K562 (cell line): ENCODE results near the gene TMEM135. TPM values are rescaled to one million over a fixed set of nuclear protein-coding genes. Genes with fewer than 3 reads are reported as not detected.

Experiments used
- ADNP ChIP-seq: fragments of 200-800 bp; sonication (Bioruptor generic); IDR thresholded peaks from 2 replicates; pipeline ENCODE4 v1.6.1; 2016; ENCODE audit warnings: missing genetic modification characterization, missing compliant biosample characterization
- CBX8 ChIP-seq: fragments of 200-600 bp; sonication (generic); IDR thresholded peaks from 2 replicates; pipeline ENCODE4 v1.6.1; 2012; ENCODE audit warnings: borderline replicate concordance, mixed run types, low read depth, mild to moderate bottlenecking, moderate library complexity, mixed read lengths, low read length, control low read depth, inconsistent platforms; ENCODE audit not compliant: poor library complexity, severe bottlenecking; ENCODE audit errors: extremely low read depth
- EHMT2 ChIP-seq: fragments of 450-650 bp; IDR thresholded peaks from 2 replicates; pipeline ENCODE4 v1.6.1; 2018; ENCODE audit warnings: antibody characterized with exemption
- JUN ChIP-seq, 2 experiments: sonication (generic) in 1 of 2; formaldehyde crosslinking in 1 of 2; IDR thresholded peaks; 2 replicates each; pipeline versions ENCODE4 v1.6.1 to v1.8.0; 2012 to 2022; ENCODE audit warnings: borderline replicate concordance in 2 of 2, mild to moderate bottlenecking in 2 of 2, improper control_type of control experiment in 1 of 2, low read depth in 1 of 2, low read length in 1 of 2, missing genetic modification reagents in 1 of 2
- NFE2L1 ChIP-seq: fragments of 450-650 bp; IDR thresholded peaks from 2 replicates; pipeline ENCODE4 v1.6.1; 2016; ENCODE audit warnings: missing genetic modification characterization, low read depth, mild to moderate bottlenecking, missing compliant biosample characterization, moderate library complexity, borderline replicate concordance
- RAD51 ChIP-seq: fragments of 450-650 bp; IDR thresholded peaks from 2 replicates; pipeline ENCODE4 v1.7.1; 2016; ENCODE audit warnings: low read depth, mild to moderate bottlenecking, borderline replicate concordance
- SRSF1 ChIP-seq: fragments of 200-400 bp; formaldehyde crosslinking; IDR thresholded peaks from 2 replicates; pipeline ENCODE4 v1.6.1; 2017; ENCODE audit warnings: mild to moderate bottlenecking, low read depth, low read length, moderate library complexity
- ZMIZ1 ChIP-seq, 2 experiments: fragments of 150-350 bp in 1 of 2; IDR thresholded peaks; 2 replicates each; pipeline ENCODE4 v1.6.1; 2012 to 2016; ENCODE audit warnings: low read depth in 2 of 2, low read length in 2 of 2, mild to moderate bottlenecking in 1 of 2, moderate library complexity in 1 of 2
- ZNF609 ChIP-seq: sonication (generic); formaldehyde crosslinking; IDR thresholded peaks from 2 replicates; pipeline ENCODE4 v1.8.1; 2023; ENCODE audit warnings: missing genetic modification reagents, mild to moderate bottlenecking, borderline replicate concordance
- polyA plus RNA-seq, 8 experiments: library from polyadenylated mRNA; depleted of rRNA in 4 of 8; stranded (reverse) in 5 of 8; unstranded in 3 of 8; fragments of >200 nt; fragmentation: Nextera tagmentation in 2 of 8; fragmentation: Illumina TruSeq in 1 of 8; extraction: Ambion mirVana in 2 of 8; extraction: Trizol in 1 of 8; gene quantifications; 2 replicates each; pipeline versions ENCODE4 v1.2.1 to v1.2.3, GENCODE V29; 2011 to 2014; ENCODE audit warnings: inconsistent platforms in 1 of 8, missing spikeins in 1 of 8
- total RNA-seq, 7 experiments: library from RNA; depleted of rRNA in 6 of 7; stranded (reverse); fragments of >200 nt in 6 of 7; fragmentation: Illumina TruSeq in 2 of 7; extraction: Trizol in 2 of 7; gene quantifications; 2 replicates each; pipeline versions ENCODE4 v1.2.1 to v1.2.3, GENCODE V29; 2011 to 2021; ENCODE audit warnings: low replicate concordance in 1 of 7
- TF ChIP-seq, protein P1 (sequence below): sonication (generic); formaldehyde crosslinking; IDR thresholded peaks from 2 replicates; pipeline ENCODE4 v1.8.0; 2022; ENCODE audit warnings: mild to moderate bottlenecking, missing genetic modification reagents
- TF ChIP-seq, protein P2 (sequence below): sonication (generic); formaldehyde crosslinking; IDR thresholded peaks from 2 replicates; pipeline ENCODE4 v1.8.0; 2023; ENCODE audit warnings: mild to moderate bottlenecking, missing genetic modification reagents

The TMEM135 gene
- total and polyA plus RNA-seq, 9 of the 15 experiments (the other 6 are each of a cell fraction or from before 2014, with no cell fraction given), result 17.3 to 53.6 (median 24.9) TPM

DNA sequence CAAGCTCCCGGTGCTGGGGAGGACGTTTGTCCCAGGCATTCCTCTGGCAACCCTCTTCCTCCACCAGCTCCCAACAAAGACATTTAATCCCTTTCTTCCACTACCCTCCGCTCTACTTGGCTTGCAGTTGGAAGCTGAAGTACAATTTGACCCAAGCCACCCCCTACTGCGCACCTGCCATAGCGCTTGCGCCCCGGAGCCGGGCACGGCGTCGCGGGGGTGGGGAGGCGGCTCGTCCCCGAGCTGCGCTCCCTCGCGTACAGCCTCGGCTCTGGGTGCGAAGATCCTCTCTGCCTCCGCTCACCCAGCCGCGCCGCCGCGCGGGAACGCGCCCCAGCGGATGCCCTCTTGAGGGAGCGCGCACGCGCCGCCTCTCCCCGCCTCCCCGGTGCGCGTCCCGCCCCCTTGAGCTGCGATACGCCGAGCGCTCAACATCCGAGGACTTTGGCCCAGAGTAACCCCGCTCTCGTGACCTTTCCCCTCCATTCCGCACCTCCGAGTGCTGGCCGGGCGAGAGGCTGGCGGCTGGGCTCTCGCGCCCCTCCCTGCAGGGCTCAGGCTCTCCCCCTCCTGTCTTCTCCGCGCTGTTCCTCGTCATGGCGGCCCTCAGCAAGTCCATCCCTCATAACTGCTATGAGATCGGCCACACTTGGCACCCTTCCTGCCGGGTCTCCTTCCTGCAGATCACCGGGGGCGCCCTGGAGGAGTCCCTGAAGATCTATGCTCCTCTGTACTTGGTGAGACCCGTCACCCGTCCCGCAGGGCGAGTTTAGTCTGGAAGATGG, at the start of gene TMEM135 (continued):
- TF ChIP-seq ZMIZ1 (IDR thresholded peaks at IDR 0.05; ENCODE audit: low read depth in 2 of 2, low read length in 2 of 2) (no peak), CBX8 (no peak), EHMT2 (no peak), NFE2L1 (no peak), RAD51 (peak; percentile 36; the same call in 1 of the 2 replicates), JUN (IDR thresholded peaks at IDR 0.05; ENCODE audit: borderline replicate concordance, low read depth, low read length) (peak; percentile 10; the same call in 1 of the 2 replicates), JUN (CRISPR knock-in tag; IDR thresholded peaks at IDR 0.05; ENCODE audit: borderline replicate concordance) (no peak), ZNF609 (no peak; the same call in 1 of the 2 replicates), SRSF1 (no peak), ADNP (tag) (no peak)
- TF ChIP-seq, protein P1, sequence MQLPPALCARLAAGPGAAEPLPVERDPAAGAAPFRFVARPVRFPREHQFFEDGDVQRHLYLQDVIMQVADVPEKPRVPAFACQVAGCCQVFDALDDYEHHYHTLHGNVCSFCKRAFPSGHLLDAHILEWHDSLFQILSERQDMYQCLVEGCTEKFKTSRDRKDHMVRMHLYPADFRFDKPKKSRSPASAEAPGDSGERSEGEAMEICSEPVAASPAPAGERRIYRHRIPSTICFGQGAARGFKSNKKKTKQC, result no peak; the same call in 1 of the 2 replicates
- TF ChIP-seq, protein P2, sequence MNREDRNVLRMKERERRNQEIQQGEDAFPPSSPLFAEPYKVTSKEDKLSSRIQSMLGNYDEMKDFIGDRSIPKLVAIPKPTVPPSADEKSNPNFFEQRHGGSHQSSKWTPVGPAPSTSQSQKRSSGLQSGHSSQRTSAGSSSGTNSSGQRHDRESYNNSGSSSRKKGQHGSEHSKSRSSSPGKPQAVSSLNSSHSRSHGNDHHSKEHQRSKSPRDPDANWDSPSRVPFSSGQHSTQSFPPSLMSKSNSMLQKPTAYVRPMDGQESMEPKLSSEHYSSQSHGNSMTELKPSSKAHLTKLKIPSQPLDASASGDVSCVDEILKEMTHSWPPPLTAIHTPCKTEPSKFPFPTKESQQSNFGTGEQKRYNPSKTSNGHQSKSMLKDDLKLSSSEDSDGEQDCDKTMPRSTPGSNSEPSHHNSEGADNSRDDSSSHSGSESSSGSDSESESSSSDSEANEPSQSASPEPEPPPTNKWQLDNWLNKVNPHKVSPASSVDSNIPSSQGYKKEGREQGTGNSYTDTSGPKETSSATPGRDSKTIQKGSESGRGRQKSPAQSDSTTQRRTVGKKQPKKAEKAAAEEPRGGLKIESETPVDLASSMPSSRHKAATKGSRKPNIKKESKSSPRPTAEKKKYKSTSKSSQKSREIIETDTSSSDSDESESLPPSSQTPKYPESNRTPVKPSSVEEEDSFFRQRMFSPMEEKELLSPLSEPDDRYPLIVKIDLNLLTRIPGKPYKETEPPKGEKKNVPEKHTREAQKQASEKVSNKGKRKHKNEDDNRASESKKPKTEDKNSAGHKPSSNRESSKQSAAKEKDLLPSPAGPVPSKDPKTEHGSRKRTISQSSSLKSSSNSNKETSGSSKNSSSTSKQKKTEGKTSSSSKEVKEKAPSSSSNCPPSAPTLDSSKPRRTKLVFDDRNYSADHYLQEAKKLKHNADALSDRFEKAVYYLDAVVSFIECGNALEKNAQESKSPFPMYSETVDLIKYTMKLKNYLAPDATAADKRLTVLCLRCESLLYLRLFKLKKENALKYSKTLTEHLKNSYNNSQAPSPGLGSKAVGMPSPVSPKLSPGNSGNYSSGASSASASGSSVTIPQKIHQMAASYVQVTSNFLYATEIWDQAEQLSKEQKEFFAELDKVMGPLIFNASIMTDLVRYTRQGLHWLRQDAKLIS, result 0 out of 2 replicates have a peak, but pooled peaks have one; percentile 31
